Superior temporal gyrus (tissue), 1 donor: Measurements from ENCODE around the gene DIAPH2.
"Not testable (repeated sequence)": the region's sequence is repeated elsewhere in the genome, so short reads cannot be mapped to it uniquely, and the experiment has no call there.

Experiments
- DNase-seq: peaks from one replicate; pipeline ENCODE4 v3.0.0-alpha.2; 2016; ENCODE audit errors: extremely low spot score

The DIAPH2 gene

GRCh38 chrX:96684339-96685209, at the start of gene DIAPH2:
TSS of gene DIAPH2 (plus strand) at chrX:96684842.
- peak; percentile 53 for DNase-seq

- no peak for DNase-seq
These were observed 34.6 kb upstream of the DIAPH2 start for GRCh38 chrX:96650023-96650422.

GRCh38 chrX:96655947-96656623, 28.6 kb upstream of the DIAPH2 start:
- DNase-seq = no peak

- no peak for DNase-seq
These were observed 2.1 kb upstream of the DIAPH2 start for GRCh38 chrX:96682516-96682915.

GRCh38 chrX:96683997-96684338, 674 bp upstream of the DIAPH2 start:
- DNase-seq = no peak

GRCh38 chrX:96685210-96686099, 813 bp downstream of the DIAPH2 start:
- peak; percentile 24 for DNase-seq

GRCh38 chrX:96687776-96688175, 3.1 kb downstream of the DIAPH2 start:
- DNase-seq = no peak

- no peak for DNase-seq
These were observed 4.1 kb downstream of the DIAPH2 start for GRCh38 chrX:96688789-96689188.

- DNase-seq = no peak
These were observed 5.3 kb downstream of the DIAPH2 start for GRCh38 chrX:96689991-96690390.

GRCh38 chrX:96692454-96692853, 7.8 kb downstream of the DIAPH2 start:
- DNase-seq = no peak

GRCh38 chrX:96692890-96693289, 8.2 kb downstream of the DIAPH2 start:
- DNase-seq = no peak

GRCh38 chrX:96693407-96693806, 8.8 kb downstream of the DIAPH2 start:
- no peak for DNase-seq

GRCh38 chrX:96696462-96696861, 11.8 kb downstream of the DIAPH2 start:
- no peak for DNase-seq

GRCh38 chrX:96700625-96701024, 16.0 kb downstream of the DIAPH2 start:
- no peak for DNase-seq

GRCh38 chrX:96703379-96703778, 18.7 kb downstream of the DIAPH2 start:
- no peak for DNase-seq

- no peak for DNase-seq
These were observed 19.2 kb downstream of the DIAPH2 start for GRCh38 chrX:96703816-96704215.

- DNase-seq = no peak
These were observed 20.0 kb downstream of the DIAPH2 start for GRCh38 chrX:96704629-96705028.

GRCh38 chrX:96705905-96706304, 21.3 kb downstream of the DIAPH2 start:
- DNase-seq = no peak

- DNase-seq = peak; percentile 18
These were observed 23.2 kb downstream of the DIAPH2 start for GRCh38 chrX:96707804-96708203.

- no peak for DNase-seq
These were observed 25.4 kb downstream of the DIAPH2 start for GRCh38 chrX:96710031-96710430.

- DNase-seq = no peak
These were observed 28.7 kb downstream of the DIAPH2 start for GRCh38 chrX:96713303-96713702.

- DNase-seq = not testable (repeated sequence)
These were observed 29.8 kb downstream of the DIAPH2 start for GRCh38 chrX:96714393-96714792.
